Endothelial cell of coronary artery (primary cell): ENCODE data around the gene MDFI. TPM values are rescaled to one million over a fixed set of nuclear protein-coding genes. Genes with fewer than 3 reads are reported as not detected.

Experiments
- total RNA-seq: library from RNA; depleted of rRNA; stranded (reverse); fragments of >200 nt; gene quantifications from 2 replicates; pipeline ENCODE4 v1.2.3, GENCODE V29; 2014

The MDFI gene, protein sequence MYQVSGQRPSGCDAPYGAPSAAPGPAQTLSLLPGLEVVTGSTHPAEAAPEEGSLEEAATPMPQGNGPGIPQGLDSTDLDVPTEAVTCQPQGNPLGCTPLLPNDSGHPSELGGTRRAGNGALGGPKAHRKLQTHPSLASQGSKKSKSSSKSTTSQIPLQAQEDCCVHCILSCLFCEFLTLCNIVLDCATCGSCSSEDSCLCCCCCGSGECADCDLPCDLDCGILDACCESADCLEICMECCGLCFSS
- total RNA-seq = 20.8 and 42.9 TPM in 2 replicates

GRCh38 chr6:41638002-41638934 is at the start of gene MDFI:
TSS of gene MDFI (plus strand) at chr6:41638468. CDS start at chr6:41638750, 282 bp downstream.

Other genes starting within 250 kb of the MDFI start
- 2.7 and 3.3 TPM in 2 replicates for gene FOXP4, start 92.1 kb upstream of the MDFI start, total RNA-seq
- gene TFEB, start 97.1 kb downstream of the MDFI start, total RNA-seq = 2.3 and 3.4 TPM in 2 replicates
- gene PGC, start 108.9 kb downstream of the MDFI start, total RNA-seq = not detected in 2 replicates
- gene FRS3, start 141.4 kb downstream of the MDFI start, total RNA-seq = 0.63 and 1.1 TPM in 2 replicates
- 1.3 and 2.0 TPM in 2 replicates for gene PRICKLE4, start 142.3 kb downstream of the MDFI start, total RNA-seq
- gene TOMM6, start 149.2 kb downstream of the MDFI start, total RNA-seq = 48.6 and 75.1 TPM in 2 replicates